Right lobe of liver (tissue), 4 donors: ENCODE results near the gene PEAK1.

Experiments used
- POLR2A ChIP-seq: fragments of 450-650 bp; IDR thresholded peaks from one replicate; pipeline ENCODE4 v1.6.1; 2017; ENCODE audit warnings: antibody characterized with exemption, mild to moderate bottlenecking
- TF ChIP-seq, protein P1 (sequence below), 4 donors: fragments of 200-600 bp in 3 of 4; fragments of 450-650 bp in 1 of 4; IDR thresholded peaks; one replicate each; pipeline versions ENCODE4 v1.5.1 to v1.8.0; 2016 to 2022; ENCODE audit warnings: antibody characterized with exemption in 4 of 4, mild to moderate bottlenecking in 2 of 4
- donor health status: DM: no; HTN: no; CAD: no.
- donor health status: DM: no; HTN: no; CAD: no.
- donor health status: DM: no; HTN: yes; CAD: no.

DNA sequence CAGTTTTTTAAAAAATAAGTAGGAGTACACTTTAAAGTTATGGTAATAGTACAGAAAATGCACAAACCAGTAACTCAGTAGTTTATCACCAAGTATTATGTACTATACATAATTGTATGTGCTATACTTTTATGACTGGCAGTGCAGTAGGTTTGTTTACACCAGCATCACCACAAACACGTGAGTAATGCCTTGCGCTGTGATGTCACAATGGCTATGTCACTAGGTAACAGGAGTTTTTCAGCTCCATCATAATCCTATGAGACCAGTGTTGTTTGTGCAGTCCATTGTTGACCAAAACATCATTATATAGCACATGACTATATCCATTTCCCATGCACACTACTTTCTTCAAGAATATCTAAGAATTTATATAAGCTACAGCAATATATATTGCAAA, 280.6 kb downstream of the PEAK1 start:
- TF ChIP-seq, protein P1, sequence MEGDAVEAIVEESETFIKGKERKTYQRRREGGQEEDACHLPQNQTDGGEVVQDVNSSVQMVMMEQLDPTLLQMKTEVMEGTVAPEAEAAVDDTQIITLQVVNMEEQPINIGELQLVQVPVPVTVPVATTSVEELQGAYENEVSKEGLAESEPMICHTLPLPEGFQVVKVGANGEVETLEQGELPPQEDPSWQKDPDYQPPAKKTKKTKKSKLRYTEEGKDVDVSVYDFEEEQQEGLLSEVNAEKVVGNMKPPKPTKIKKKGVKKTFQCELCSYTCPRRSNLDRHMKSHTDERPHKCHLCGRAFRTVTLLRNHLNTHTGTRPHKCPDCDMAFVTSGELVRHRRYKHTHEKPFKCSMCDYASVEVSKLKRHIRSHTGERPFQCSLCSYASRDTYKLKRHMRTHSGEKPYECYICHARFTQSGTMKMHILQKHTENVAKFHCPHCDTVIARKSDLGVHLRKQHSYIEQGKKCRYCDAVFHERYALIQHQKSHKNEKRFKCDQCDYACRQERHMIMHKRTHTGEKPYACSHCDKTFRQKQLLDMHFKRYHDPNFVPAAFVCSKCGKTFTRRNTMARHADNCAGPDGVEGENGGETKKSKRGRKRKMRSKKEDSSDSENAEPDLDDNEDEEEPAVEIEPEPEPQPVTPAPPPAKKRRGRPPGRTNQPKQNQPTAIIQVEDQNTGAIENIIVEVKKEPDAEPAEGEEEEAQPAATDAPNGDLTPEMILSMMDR (IDR thresholded peaks at IDR 0.05) = no peak
- no peak for TF ChIP-seq POLR2A
